ENCODE results near the gene TSPAN9. TPM values are rescaled to one million over a fixed set of nuclear protein-coding genes. Genes with fewer than 3 reads are reported as not detected.

TSPAN9 gene
- total and polyA plus RNA-seq, 2 of the 4 experiments (the other 2 are of a cell fraction), result 17.7 to 39.1 TPM

DNA sequence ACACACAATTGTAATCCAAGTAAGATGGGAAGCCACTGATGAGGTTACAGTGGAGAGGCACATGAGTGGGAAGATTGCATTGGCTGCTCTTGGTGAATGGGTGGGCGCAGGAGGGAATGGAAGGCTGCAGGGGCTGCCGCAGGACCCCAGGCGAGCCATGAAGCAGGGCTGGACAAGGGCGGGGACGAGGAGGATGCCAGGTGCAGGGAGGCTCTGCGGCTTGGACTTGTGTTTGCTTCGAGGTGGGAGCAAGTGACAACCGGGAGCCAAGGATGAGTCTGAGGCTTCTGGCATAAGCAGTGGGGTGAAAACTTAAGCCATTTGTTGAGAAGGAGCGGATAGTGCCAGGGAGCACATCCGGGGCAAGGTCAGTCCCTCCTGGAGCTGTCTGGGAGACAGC is 115.0 kb downstream of the TSPAN9 start:
- Histone ChIP-seq H3K27me3 (ENCODE audit: control insufficient read depth, insufficient read depth, low read length) (no peaks in the 10 kb centered on the region; the same call in 1 of the 2 replicates), H3K9ac (ENCODE audit: low read depth, low read length) (no peak overlapping the region), H2BK15ac (ENCODE audit: low read depth, low read length) (no peak overlapping the region), H3K4me1 (ENCODE audit: control insufficient read depth, insufficient read depth, low read length) (no peaks in the 10 kb centered on the region), H3K79me1 (ENCODE audit: low read depth in 1 of 2, low read length in 2 of 2) (0 out of 4 replicates have a peak, but pooled peaks cover 2 to 5% of the 10 kb centered on the region in 2 experiments), H4K91ac (ENCODE audit: insufficient read depth, low read depth, low read length) (no peak overlapping the region), H3K4ac (ENCODE audit: low read depth, low read length) (no peak overlapping the region), H2BK120ac (ENCODE audit: low read depth, low read length) (no peak overlapping the region), H3K36me3 (ENCODE audit: control insufficient read depth, insufficient read depth, low read length) (no peaks in the 10 kb centered on the region), H3K18ac (ENCODE audit: low read depth, low read length) (no peak overlapping the region), H3K27ac (ENCODE audit: insufficient read depth, low read length) (no peak overlapping the region), H2BK5ac (ENCODE audit: low read depth, low read length, poor library complexity, severe bottlenecking) (no peak overlapping the region), H3K23ac (ENCODE audit: low read depth, low read length) (no peak overlapping the region), H2BK20ac (ENCODE audit: low read depth, low read length) (no peak overlapping the region), H2AK5ac (ENCODE audit: low read depth, low read length) (no peak overlapping the region), H4K8ac (ENCODE audit: low read depth in 2 of 2, low read length in 2 of 2) (no peak overlapping the region), H2AFZ (replicated peaks; ENCODE audit: low read length, poor library complexity) (no peak overlapping the region), H3K9me3 (ENCODE audit: control insufficient read depth, insufficient read depth, low read length) (no peaks in the 10 kb centered on the region), H2AK9ac (replicated peaks; ENCODE audit: low read depth, low read length, poor library complexity) (no peak overlapping the region), H3K56ac (ENCODE audit: extremely low read depth, insufficient read depth, low read length) (no peak overlapping the region), H3K14ac (replicated peaks; ENCODE audit: low read depth, low read length) (no peak overlapping the region), H3K9me1 (ENCODE audit: insufficient read depth, low read length) (peaks cover 8% of the 10 kb centered on the region; the same call in 1 of the 2 replicates), H3K4me3 (ENCODE audit: insufficient read depth, low read depth, low read length) (no peak overlapping the region), H4K20me1 (ENCODE audit: insufficient read depth, low read length) (peaks cover 12% of the 10 kb centered on the region), H4K5ac (ENCODE audit: low read depth, low read length) (no peak overlapping the region), H3K4me2 (ENCODE audit: low read depth, low read length) (no peak overlapping the region)
- TF ChIP-seq MAFK (IDR thresholded peaks at IDR 0.05; ENCODE audit: low read depth, low read length) (no peak), CEBPB (IDR thresholded peaks at IDR 0.05; ENCODE audit: low read depth, low read length) (no peak), RFX5 (IDR thresholded peaks at IDR 0.05; ENCODE audit: low read depth, low read length) (no peak), POLR2A (IDR thresholded peaks at IDR 0.05; ENCODE audit: low read depth, low read length) (no peak), BHLHE40 (IDR thresholded peaks at IDR 0.05; ENCODE audit: low read depth, low read length) (no peak), RAD21 (IDR thresholded peaks at IDR 0.05; ENCODE audit: low read length) (no peak)
- ATAC-seq (ENCODE audit: low read depth), result no peak
- no TSS peak for BruUV-seq (replicated peaks)
- intact Hi-C loops (cut with micrococcal nuclease) (no loop called here), dilution Hi-C loops (cut with HindIII; ENCODE audit: low sequenced_read_pairs, unreplicated experiment) (no loop called here), in situ Hi-C loops (cut with MboI; ENCODE audit: low sequenced_read_pairs) (no loop called here)
- DNase-seq, result no peak
- ChIA-PET POLR2A (ENCODE audit: unreplicated experiment) (no interaction called here), CTCF (interaction anchor here (1.1 to 1.4 kb wide), 2 partner anchors 11 to 14 kb away, joined by 4 to 6 read pairs; no protein-coding TSS in a partner anchor)
- 88% methylated on average over 7 of the region's 10 CpGs; no CpG with 5 or more reads in 1 of the 2 experiments for WGBS, 2 experiments (ENCODE audit: extremely low coverage in 2 of 2, insufficient read length in 1 of 2)
